ENCODE measurements around the gene BFSP2. TPM values are rescaled to one million over a fixed set of nuclear protein-coding genes. Genes with fewer than 3 reads are reported as not detected.

The BFSP2 gene
- polyA plus RNA-seq, 1 donor = not detected

GRCh38 chr3:133419151-133419909 is 19.5 kb downstream of the BFSP2 start:
- no peak for DNase-seq (ENCODE audit: low read depth)

- no peak for DNase-seq (ENCODE audit: low read depth)
Observed at GRCh38 chr3:133424937-133425869, 25.3 kb downstream of the BFSP2 start.

- no peak for DNase-seq (ENCODE audit: low read depth)
Observed at GRCh38 chr3:133425898-133426297, 26.0 kb downstream of the BFSP2 start.

- DNase-seq (ENCODE audit: low read depth) = no peak
Observed at GRCh38 chr3:133426721-133427120, 26.9 kb downstream of the BFSP2 start.

- no peak for DNase-seq (ENCODE audit: low read depth)
Observed at GRCh38 chr3:133428552-133428951, 28.7 kb downstream of the BFSP2 start.

GRCh38 chr3:133429063-133429462 is 29.2 kb downstream of the BFSP2 start:
- no peak for DNase-seq (ENCODE audit: low read depth)

- no peak for DNase-seq (ENCODE audit: low read depth)
Observed at GRCh38 chr3:133439563-133439962, 39.7 kb downstream of the BFSP2 start.

- no peak for DNase-seq (ENCODE audit: low read depth)
Observed at GRCh38 chr3:133440652-133441051, 40.8 kb downstream of the BFSP2 start.

GRCh38 chr3:133441867-133442270 is 42.0 kb downstream of the BFSP2 start:
- no peak for DNase-seq (ENCODE audit: low read depth)

- DNase-seq (ENCODE audit: low read depth) = no peak
Observed at GRCh38 chr3:133442518-133442917, 42.7 kb downstream of the BFSP2 start.

GRCh38 chr3:133443649-133444422 is 44.0 kb downstream of the BFSP2 start:
- no peak for DNase-seq (ENCODE audit: low read depth)

- DNase-seq (ENCODE audit: low read depth) = no peak
Observed at GRCh38 chr3:133444423-133444774, 44.5 kb downstream of the BFSP2 start.

- no peak for DNase-seq (ENCODE audit: low read depth)
Observed at GRCh38 chr3:133445108-133445507, 45.3 kb downstream of the BFSP2 start.

GRCh38 chr3:133447750-133448477 is 48.1 kb downstream of the BFSP2 start:
- no peak for DNase-seq (ENCODE audit: low read depth)

GRCh38 chr3:133448478-133449122 is 48.7 kb downstream of the BFSP2 start:
- DNase-seq (ENCODE audit: low read depth) = no peak

GRCh38 chr3:133451309-133451708 is 51.5 kb downstream of the BFSP2 start:
- DNase-seq (ENCODE audit: low read depth) = no peak

GRCh38 chr3:133452641-133453319 is 52.9 kb downstream of the BFSP2 start:
- no peak for DNase-seq (ENCODE audit: low read depth)

GRCh38 chr3:133453383-133453782 is 53.5 kb downstream of the BFSP2 start:
- DNase-seq (ENCODE audit: low read depth) = no peak

- no peak for DNase-seq (ENCODE audit: low read depth)
Observed at GRCh38 chr3:133455281-133455680, 55.4 kb downstream of the BFSP2 start.

GRCh38 chr3:133455960-133456359 is 56.1 kb downstream of the BFSP2 start:
- DNase-seq (ENCODE audit: low read depth) = no peak

Measured in forelimb muscle (tissue), 1 donor.